GM19455 (cell line): Measurements from ENCODE around the gene ZMYND11.

Experiments used
- ATAC-seq: cut with Tn5 transposase; IDR thresholded peaks from one replicate; pipeline ENCODE4 v1.9.1; 2021; ENCODE audit not compliant: unreplicated experiment

ZMYND11 gene

GRCh38 chr10:135132-135600 lies at the start of gene ZMYND11:
TSS of gene ZMYND11 (plus strand) at chr10:135455. CDS start at chr10:180013, 44,558 bp downstream.
- ATAC-seq = peak; percentile 52

GRCh38 chr10:86031-86430 lies 49.2 kb upstream of the ZMYND11 start:
- no peak for ATAC-seq

DNA sequence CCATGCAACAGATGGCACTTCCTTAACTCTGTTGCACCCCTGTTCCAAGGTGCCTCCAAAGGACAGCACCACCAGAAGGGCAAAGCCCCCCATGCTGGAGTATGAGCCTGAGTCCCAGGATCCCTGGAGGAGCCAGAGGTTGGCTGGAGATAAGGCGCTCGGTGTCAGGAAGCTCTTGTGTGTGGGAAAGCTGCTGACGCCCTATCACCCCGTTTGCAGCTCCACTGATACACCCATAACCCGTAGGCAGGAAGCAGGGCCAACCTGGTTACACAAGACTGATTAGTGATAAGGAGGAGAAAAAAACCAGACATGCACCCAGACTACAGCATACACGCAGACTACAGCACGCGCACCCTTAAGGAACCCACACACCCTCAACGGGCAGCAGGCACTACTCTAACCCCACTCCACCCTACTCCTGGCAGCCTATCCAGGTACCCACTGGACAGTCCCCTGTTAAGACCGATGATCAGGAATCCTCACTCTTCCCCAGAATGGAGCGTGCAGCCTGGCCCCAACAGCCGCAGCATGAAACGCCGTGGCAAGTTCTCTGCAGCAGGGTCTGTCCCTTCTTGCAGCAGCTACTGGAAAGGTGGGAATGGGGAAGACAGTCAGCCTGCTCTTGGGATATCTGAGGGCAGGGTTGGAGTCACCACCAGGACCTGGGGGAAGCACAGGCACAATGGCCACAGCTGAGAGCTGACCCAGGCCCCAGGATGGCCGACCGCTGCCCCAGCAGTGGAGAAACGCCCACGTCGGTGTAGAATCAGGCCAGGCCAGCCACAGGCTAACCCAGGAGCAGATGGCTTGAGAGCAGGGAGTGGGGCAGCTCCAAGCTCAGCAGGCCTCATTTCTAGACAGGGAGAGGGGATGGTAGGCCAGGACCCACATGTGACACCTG lies 47.8 kb upstream of the ZMYND11 start:
- ATAC-seq = no peak

GRCh38 chr10:88253-88652 lies 47.0 kb upstream of the ZMYND11 start:
- ATAC-seq = no peak

- ATAC-seq = no peak
Measured at GRCh38 chr10:89248-89647, 46.0 kb upstream of the ZMYND11 start.

- no peak for ATAC-seq
Measured at GRCh38 chr10:90161-90560, 45.1 kb upstream of the ZMYND11 start.

DNA sequence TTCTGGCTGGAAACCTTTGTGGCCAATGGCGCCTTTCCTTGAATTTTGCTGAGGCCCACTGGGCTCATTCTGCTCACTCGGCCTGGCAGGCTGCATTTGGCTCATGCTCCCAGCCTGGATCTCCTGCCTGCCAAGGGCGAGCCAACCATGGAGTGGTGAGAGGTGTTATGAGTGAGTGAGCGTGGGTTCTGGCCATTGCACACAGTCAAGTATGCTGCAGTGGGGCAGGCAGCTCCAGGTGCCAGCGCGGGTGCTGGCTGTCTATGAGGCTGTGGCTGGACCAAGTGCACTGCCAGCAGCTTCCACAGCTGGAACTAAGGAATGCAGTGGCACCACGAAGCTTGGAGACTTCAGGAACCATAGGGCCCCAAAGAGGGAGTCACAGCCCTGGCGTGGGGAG lies 43.9 kb upstream of the ZMYND11 start:
- ATAC-seq = no peak

DNA sequence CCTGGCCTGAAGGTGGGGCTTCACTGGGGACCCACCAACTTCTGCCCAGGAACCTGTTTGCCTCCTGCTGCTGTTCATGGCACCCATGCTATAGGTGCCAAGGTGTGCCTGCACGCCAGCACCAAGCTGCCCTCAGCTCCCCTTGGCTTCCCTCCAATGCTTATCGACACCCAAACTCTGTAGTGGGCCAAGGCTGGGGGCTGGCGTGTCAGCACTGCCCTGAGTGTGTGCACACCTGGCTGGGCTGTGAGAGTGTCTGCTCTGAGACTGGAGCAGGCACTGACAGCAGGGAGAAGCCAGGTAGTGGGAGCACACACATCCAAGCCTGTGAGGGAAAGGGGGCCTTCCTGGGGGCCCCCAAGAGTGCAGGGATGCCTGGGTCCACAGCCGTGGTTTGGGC lies 43.1 kb upstream of the ZMYND11 start:
- ATAC-seq = no peak

DNA sequence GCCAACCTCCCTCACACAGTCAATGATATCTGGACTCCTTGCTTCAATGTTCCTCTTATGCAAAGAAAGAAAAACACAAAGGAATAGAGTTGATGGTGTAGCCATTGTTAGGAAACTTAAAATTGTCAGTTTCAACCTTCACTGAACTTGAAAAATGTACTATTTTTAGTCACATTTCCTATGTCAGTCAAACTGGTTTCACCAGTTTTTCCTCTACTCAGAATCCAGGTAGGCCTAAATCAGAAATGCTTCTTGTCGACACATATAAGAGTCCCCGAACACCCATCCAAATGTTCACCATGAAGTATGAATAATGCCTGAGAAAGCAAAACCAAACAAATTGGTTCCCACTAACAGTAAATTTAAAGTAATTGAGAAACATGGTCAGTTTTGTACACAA lies 42.4 kb upstream of the ZMYND11 start:
- no peak for ATAC-seq

GRCh38 chr10:94613-95012 lies 40.6 kb upstream of the ZMYND11 start:
- no peak for ATAC-seq

DNA sequence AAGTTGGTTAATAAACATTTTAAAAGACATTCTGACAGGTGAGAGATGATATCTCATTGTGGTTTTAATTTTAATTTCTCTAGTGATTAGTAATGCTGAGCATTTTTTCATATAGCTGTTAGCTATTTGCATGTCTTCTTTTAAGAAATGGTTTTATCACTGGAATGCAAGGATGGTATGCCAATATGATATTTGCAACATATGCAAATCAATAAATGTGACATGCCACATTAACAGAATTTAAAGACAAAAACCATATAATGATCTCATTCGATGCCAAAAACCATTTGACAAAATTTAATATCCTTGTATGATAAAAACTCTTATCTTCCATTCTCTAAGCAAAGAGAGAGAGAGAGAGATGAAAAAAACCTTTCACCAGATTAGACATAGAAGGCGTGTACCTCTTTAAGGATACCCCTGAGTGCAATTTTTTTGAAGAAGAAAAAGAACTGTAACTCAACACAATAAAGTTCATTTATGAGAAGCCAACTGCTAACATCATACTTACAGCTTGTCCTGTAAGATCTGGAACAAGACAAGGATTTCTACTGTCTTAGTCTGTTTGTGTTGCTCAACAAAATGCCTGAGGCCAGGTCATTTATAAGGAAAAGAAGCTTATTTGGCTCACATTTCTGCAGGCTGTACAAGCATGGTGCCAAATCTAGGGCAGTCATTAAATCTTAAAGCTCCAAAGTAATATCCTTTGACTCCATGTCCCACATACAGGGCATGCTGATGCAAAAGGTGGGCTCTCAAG lies 39.7 kb upstream of the ZMYND11 start:
- no peak for ATAC-seq

DNA sequence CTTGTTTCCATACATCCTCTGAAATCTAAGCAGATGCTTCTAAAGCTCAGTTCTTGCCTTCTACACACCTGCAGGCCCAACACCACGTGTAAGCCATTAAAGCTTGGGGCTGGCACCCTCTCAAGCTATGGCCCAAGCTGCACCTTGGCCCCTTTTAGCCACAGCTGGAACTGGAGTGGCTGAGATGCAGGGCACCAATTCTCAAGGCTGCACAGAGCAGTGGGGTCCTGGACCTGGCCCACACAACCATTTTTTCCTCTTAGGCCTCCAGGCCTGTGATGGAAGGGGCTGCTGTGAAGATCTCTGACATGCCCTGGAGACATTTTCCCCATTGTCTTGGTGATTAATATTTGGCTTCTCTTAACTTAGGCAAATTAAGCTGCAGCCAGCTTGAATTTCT lies 38.8 kb upstream of the ZMYND11 start:
- ATAC-seq = no peak

DNA sequence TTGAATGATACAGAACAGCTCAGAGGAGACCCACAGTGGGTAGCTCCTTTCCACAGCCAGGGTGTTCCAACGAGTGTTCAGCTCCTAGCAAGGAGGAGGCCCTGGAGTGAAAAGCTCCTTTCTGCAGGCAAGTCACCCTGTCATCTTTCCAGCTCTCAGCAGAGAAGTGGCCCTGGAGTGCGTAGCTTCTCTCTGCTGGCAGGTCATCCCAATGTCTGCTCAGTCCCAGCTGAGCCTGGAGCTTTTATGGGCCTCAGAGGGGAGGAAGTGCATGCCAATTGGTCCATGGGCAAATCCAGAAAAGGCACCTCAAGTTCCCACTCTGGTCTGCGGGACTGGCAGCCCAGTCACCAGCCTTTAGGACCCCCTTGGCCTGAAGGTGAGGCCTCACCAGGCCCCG lies 30.8 kb upstream of the ZMYND11 start:
- no peak for ATAC-seq

DNA sequence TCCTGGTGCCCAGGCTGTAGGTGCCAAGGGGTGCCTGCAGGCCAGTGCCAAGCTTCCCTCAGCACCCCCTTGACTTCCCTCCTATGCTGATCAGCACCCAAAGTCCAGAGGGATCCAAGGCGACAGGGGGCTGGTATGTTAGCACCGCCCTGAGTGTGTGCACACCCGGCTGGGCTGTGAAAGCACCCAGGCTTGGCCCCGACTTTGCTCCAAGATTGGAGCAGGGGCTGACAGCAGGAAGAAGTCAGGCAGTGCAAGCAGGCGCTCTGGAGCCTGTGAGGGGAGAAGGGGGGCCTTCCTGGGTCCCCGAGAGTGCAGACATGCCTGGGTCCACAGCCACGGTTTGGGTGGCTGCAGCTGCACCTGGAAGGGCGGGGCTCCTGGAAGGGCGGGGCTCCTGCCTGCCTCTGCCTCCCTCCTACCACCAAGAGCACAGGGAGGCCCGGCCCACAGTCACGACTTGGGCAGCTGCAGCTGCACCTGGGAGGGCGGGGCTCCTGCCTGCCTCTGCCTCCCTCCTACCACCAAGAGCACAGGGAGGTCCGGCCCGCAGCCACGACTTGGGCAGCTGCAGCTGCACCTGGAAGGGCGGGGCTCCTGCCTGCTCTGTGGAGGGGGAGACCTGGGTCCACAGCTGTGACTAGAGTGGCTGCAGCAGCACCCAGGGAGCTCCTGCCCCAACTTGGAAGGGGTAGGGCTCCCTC lies 30.2 kb upstream of the ZMYND11 start:
- no peak for ATAC-seq

- ATAC-seq = no peak
Measured at GRCh38 chr10:105806-106205, 29.4 kb upstream of the ZMYND11 start.

GRCh38 chr10:106740-107139 lies 28.5 kb upstream of the ZMYND11 start:
- no peak for ATAC-seq

DNA sequence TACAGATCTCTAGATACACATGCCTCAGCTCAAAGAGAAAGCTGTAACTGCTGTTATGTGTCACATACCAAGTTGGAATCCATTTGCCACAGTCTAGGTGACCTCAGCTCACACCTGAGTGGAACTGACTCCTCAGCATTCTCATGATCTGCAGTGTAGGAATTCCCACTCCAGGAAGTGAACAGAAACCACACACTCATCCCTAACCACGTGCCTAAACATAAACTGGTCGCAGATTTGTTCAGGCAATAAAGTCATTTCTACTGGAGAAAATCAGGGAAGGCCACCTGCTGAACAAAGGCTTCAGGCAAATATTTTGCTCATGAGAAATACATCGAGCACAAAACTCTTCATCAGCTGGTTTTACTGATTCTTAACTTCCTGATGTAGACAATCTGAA lies 23.0 kb upstream of the ZMYND11 start:
- no peak for ATAC-seq

DNA sequence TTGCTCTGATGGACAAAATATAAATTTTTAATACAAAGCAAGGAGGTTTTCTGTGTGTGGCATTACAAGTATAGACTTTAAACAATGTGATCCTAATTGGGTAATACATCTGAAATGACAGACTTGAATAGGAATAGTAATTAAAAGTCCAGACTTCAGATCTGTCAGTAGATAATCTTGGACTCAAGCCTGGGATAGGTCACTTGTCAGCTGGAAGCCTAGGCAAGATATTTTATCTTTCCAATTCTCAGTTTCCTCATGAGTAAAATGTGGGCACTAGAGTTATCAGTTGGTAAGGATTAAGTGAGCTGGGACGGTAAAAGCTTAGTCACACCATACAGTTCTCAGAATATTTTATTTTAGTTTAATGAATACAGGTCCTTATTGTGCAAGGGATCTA lies 10.4 kb upstream of the ZMYND11 start:
- no peak for ATAC-seq

- peak; percentile 77 for ATAC-seq
Measured at GRCh38 chr10:127612-128432, 7.4 kb upstream of the ZMYND11 start.

DNA sequence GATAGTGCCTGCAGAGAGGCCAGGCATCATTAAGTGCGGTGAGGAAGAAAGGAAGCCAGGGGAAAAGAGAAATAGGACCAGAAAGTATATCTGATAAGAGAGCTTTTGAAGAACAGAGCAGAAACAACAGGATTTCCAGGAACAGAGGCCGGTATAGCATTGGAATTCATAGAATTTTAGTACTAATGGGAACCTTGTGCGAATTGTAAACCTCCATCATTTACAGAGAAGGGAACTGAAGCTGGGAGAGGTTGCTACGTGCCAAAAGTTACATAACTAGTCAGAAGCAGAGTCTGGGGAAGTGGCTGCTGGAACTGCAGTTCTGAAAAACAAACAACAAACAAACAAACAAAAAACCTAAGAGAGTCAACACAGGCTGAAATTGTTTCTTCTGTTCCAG lies 5.4 kb upstream of the ZMYND11 start:
- ATAC-seq = no peak
